Measurements from ENCODE around the gene PPP2R3C. TPM values are rescaled to one million over a fixed set of nuclear protein-coding genes. Genes with fewer than 3 reads are reported as not detected.

PPP2R3C gene
- total and polyA plus RNA-seq, 2 of the 13 experiments (the other 11 are each of a cell fraction or from before 2014, with no cell fraction given), result 63.4 to 102 TPM

DNA sequence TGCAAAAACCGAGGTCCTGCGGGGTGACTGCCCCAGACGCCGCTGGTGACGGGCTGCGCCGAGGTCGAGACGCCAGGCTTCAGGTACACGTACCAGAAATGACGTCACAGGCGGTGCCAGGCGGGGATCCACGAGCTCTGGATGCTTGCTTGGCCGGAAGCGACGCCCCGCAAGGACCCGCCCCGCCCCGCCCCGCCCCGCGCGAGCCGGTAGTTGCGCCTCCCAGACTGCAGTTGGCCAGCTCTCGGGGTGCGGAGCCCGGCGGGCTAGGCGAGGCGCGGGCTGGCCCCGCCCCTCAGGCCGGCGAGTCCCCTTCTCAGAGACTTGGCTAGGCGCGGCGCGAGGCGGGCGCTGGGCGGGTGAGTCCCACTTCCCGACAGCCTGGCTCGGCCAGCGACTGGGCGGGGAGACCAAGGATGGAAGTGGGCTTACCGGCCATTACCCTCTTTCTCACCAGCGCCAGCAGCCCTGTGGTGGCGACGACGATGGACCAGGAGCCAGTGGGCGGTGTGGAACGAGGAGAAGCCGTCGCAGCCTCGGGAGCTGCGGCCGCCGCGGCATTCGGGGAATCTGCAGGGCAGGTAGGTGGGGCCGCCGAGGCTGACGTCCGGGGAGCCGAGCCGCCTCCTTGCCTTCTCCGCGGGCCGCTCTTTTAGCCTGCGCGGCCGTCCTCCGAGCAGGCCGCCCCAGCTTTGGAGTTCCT is 75.6 kb downstream of the PPP2R3C start, which contains the start of gene FAM177A1 (continued):
- TF ChIP-seq, protein P1, sequence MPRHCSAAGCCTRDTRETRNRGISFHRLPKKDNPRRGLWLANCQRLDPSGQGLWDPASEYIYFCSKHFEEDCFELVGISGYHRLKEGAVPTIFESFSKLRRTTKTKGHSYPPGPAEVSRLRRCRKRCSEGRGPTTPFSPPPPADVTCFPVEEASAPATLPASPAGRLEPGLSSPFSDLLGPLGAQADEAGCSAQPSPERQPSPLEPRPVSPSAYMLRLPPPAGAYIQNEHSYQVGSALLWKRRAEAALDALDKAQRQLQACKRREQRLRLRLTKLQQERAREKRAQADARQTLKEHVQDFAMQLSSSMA (CRISPR knock-in tag; IDR thresholded peaks at IDR 0.05), result peak; percentile 95
- TF ChIP-seq, protein P2, sequence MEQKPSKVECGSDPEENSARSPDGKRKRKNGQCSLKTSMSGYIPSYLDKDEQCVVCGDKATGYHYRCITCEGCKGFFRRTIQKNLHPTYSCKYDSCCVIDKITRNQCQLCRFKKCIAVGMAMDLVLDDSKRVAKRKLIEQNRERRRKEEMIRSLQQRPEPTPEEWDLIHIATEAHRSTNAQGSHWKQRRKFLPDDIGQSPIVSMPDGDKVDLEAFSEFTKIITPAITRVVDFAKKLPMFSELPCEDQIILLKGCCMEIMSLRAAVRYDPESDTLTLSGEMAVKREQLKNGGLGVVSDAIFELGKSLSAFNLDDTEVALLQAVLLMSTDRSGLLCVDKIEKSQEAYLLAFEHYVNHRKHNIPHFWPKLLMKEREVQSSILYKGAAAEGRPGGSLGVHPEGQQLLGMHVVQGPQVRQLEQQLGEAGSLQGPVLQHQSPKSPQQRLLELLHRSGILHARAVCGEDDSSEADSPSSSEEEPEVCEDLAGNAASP (CRISPR knock-in tag; IDR thresholded peaks at IDR 0.05; ENCODE audit: borderline replicate concordance), result peak; percentile 92
- peak; percentile 38 for TF ChIP-seq PHF5A (CRISPR knock-in tag; IDR thresholded peaks at IDR 0.05; ENCODE audit: low read depth, unreplicated experiment)
- TF ChIP-seq TBP (CRISPR knock-in tag; IDR thresholded peaks at IDR 0.05), result no peak; the same call in 1 of the 2 replicates
- peak; percentile 89 for TF ChIP-seq ETV5 (CRISPR knock-in tag; IDR thresholded peaks at IDR 0.05; ENCODE audit: borderline replicate concordance)
- TF ChIP-seq ZNF660 (CRISPR knock-in tag; IDR thresholded peaks at IDR 0.05; ENCODE audit: borderline replicate concordance, low read depth), result peak; percentile 90; the same call in 1 of the 2 replicates
- TF ChIP-seq ZNF790 (CRISPR knock-in tag; IDR thresholded peaks at IDR 0.05; ENCODE audit: borderline replicate concordance), result peak; percentile 98; the same call in 1 of the 2 replicates
- TF ChIP-seq, protein P3, sequence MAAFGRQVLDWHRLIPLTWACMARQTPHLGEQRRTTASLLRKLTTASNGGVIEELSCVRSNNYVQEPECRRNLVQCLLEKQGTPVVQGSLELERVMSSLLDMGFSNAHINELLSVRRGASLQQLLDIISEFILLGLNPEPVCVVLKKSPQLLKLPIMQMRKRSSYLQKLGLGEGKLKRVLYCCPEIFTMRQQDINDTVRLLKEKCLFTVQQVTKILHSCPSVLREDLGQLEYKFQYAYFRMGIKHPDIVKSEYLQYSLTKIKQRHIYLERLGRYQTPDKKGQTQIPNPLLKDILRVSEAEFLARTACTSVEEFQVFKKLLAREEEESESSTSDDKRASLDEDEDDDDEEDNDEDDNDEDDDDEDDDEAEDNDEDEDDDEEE (CRISPR knock-in tag; IDR thresholded peaks at IDR 0.05), result peak; percentile 100
- peak; percentile 45; the same call in 1 of the 2 replicates for TF ChIP-seq RORA (CRISPR knock-in tag; IDR thresholded peaks at IDR 0.05)
- TF ChIP-seq NR2C2 (CRISPR knock-in tag; IDR thresholded peaks at IDR 0.05; ENCODE audit: borderline replicate concordance), result peak; percentile 83; the same call in 1 of the 2 replicates
- peak; percentile 93 for TF ChIP-seq BORCS8-MEF2B (CRISPR knock-in tag; IDR thresholded peaks at IDR 0.05)
- TF ChIP-seq, protein P4, sequence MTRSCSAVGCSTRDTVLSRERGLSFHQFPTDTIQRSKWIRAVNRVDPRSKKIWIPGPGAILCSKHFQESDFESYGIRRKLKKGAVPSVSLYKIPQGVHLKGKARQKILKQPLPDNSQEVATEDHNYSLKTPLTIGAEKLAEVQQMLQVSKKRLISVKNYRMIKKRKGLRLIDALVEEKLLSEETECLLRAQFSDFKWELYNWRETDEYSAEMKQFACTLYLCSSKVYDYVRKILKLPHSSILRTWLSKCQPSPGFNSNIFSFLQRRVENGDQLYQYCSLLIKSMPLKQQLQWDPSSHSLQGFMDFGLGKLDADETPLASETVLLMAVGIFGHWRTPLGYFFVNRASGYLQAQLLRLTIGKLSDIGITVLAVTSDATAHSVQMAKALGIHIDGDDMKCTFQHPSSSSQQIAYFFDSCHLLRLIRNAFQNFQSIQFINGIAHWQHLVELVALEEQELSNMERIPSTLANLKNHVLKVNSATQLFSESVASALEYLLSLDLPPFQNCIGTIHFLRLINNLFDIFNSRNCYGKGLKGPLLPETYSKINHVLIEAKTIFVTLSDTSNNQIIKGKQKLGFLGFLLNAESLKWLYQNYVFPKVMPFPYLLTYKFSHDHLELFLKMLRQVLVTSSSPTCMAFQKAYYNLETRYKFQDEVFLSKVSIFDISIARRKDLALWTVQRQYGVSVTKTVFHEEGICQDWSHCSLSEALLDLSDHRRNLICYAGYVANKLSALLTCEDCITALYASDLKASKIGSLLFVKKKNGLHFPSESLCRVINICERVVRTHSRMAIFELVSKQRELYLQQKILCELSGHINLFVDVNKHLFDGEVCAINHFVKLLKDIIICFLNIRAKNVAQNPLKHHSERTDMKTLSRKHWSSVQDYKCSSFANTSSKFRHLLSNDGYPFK (CRISPR knock-in tag; IDR thresholded peaks at IDR 0.05; ENCODE audit: borderline replicate concordance), result peak; percentile 93
- TF ChIP-seq ZNF569 (CRISPR knock-in tag; IDR thresholded peaks at IDR 0.05; ENCODE audit: borderline replicate concordance), result peak; percentile 88; the same call in 1 of the 2 replicates
- TF ChIP-seq ZNF598 (CRISPR knock-in tag; IDR thresholded peaks at IDR 0.05; ENCODE audit: borderline replicate concordance), result peak; percentile 99; the same call in 1 of the 2 replicates
- peak; percentile 98 for TF ChIP-seq ZNF558 (CRISPR knock-in tag; IDR thresholded peaks at IDR 0.05; ENCODE audit: borderline replicate concordance)
- TF ChIP-seq SMC3 (IDR thresholded peaks at IDR 0.05; ENCODE audit: low read length), result no peak
- TF ChIP-seq ZNF484 (CRISPR knock-in tag; IDR thresholded peaks at IDR 0.05; ENCODE audit: borderline replicate concordance, low read depth), result peak; percentile 88; the same call in 1 of the 2 replicates
- TF ChIP-seq ZNF3 (CRISPR knock-in tag; IDR thresholded peaks at IDR 0.05), result no peak
- TF ChIP-seq, protein P5, sequence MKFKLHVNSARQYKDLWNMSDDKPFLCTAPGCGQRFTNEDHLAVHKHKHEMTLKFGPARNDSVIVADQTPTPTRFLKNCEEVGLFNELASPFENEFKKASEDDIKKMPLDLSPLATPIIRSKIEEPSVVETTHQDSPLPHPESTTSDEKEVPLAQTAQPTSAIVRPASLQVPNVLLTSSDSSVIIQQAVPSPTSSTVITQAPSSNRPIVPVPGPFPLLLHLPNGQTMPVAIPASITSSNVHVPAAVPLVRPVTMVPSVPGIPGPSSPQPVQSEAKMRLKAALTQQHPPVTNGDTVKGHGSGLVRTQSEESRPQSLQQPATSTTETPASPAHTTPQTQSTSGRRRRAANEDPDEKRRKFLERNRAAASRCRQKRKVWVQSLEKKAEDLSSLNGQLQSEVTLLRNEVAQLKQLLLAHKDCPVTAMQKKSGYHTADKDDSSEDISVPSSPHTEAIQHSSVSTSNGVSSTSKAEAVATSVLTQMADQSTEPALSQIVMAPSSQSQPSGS (CRISPR knock-in tag; IDR thresholded peaks at IDR 0.05), result peak; percentile 99
- peak; percentile 95 for TF ChIP-seq ZNF232 (CRISPR knock-in tag; IDR thresholded peaks at IDR 0.05; ENCODE audit: borderline replicate concordance)
- peak; percentile 74; the same call in 1 of the 2 replicates for TF ChIP-seq PAWR (CRISPR knock-in tag; IDR thresholded peaks at IDR 0.05; ENCODE audit: borderline replicate concordance)
